Measurements from ENCODE around the gene UST.
"Not testable (repeated sequence)": the region's sequence is repeated elsewhere in the genome, so short reads cannot be mapped to it uniquely, and the experiment has no call there.

UST gene

GRCh38 chr6:148868314-148868713, 121.5 kb downstream of the UST start:
- DNase-seq (ENCODE audit: low read depth in 2 of 2) = no peak

DNA sequence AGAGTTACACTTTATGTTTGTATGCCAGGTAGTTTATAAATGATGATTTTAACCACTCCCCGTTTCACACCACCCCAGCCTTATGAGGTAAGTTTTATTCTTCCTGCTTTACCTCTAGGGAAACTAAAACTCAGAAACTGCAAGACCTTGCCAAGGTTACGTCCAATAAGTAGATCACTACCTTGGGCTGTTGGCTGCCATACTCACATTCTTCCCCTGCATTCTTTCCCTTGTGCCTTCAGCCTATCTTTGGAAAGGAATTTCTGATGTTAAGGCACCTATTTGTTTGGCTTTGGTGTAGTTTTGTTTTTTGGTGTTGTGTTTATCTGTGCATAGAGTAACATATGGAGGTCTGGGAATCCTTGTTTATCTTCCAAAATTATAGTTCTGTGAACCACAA, 122.1 kb downstream of the UST start:
- no peak for DNase-seq (ENCODE audit: low read depth in 2 of 2)

- DNase-seq (ENCODE audit: low read depth in 2 of 2) = no peak
These were observed 122.8 kb downstream of the UST start for GRCh38 chr6:148869585-148869984.

GRCh38 chr6:148873154-148873553, 126.3 kb downstream of the UST start:
- DNase-seq (ENCODE audit: low read depth in 2 of 2) = no peak

GRCh38 chr6:148873868-148874267, 127.0 kb downstream of the UST start:
- no peak for DNase-seq (ENCODE audit: low read depth in 2 of 2)

- no peak for DNase-seq (ENCODE audit: low read depth in 2 of 2)
These were observed 128.0 kb downstream of the UST start for GRCh38 chr6:148874698-148875293.

GRCh38 chr6:148878683-148879082, 131.9 kb downstream of the UST start:
- DNase-seq (ENCODE audit: low read depth in 2 of 2) = no peak

DNA sequence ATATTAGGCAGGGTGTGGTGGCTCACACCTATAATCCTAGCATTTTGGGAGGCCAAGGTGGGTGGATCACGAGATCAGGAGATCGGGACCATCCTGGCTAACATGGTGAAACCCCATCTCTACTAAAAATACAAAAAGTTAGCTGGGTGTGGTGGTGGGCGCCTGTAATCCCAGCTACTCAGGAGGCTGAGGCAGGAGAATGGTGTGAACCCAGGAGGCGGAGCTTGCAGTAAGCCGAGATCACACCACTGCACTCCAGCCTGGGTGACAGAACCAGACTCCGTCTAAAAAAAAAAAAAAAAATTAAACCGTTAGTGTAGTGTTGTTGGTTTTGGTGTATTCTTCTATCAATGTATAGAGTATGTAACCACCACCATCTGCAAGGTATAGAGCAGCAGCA, 133.9 kb downstream of the UST start:
- not testable (repeated sequence) for DNase-seq (ENCODE audit: low read depth in 2 of 2)

DNA sequence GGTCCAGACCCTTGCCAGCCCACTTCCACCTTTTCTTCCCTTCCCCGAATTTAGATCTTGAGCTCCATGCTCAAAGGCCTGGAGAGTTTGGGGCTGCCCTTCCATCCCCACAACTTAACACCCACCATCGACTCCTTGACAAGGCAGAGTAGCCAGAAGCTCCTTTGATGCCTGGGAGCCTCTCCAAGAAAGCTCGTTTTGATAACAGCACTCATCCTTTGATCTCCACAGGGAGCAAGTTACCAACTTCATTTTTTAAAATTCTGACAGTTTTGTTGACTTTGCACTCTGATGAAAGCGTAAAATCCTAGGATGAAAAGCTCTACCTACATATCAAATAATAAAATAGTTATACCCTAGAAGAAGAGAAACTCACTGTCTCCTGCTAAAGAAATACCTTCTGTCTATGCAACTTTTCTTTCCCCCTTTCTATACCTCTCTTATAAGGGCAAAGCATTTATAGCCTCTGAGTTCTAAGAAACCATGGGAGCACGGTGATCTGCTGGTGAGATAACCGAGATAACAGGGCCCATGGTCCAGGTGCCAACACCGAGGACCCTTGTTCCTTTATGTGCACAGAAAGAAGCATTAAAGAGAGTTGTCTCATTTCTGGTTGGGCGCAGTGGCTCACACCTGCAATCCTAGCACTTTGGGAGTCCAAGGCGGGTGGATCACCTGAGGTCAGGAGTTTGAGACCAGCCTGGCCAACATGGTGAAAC, 134.9 kb downstream of the UST start:
- DNase-seq (ENCODE audit: low read depth in 2 of 2) = no peak

DNA sequence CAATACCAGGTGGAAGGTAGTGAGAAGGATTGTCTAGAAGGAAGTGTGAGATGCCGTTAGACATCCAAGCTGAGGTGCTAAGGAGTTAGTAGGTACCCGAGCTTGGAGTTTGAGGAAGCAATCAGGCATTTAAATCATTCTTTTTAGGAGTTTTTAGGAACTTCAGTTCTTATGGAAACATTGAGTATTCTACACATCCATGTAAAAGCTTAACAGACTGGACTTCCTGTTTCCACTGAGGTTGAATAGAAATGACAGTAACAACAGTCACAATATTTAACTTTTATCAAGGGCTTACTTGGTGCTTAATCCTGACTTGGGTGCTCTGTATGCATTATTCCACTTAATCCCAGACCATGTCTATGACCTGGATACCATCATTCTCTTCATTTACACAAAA, 136.4 kb downstream of the UST start:
- no peak for DNase-seq (ENCODE audit: low read depth in 2 of 2)

GRCh38 chr6:148884461-148884860, 137.6 kb downstream of the UST start:
- no peak for DNase-seq (ENCODE audit: low read depth in 2 of 2)

- DNase-seq (ENCODE audit: low read depth in 2 of 2) = no peak
These were observed 138.5 kb downstream of the UST start for GRCh38 chr6:148885136-148885865.

DNA sequence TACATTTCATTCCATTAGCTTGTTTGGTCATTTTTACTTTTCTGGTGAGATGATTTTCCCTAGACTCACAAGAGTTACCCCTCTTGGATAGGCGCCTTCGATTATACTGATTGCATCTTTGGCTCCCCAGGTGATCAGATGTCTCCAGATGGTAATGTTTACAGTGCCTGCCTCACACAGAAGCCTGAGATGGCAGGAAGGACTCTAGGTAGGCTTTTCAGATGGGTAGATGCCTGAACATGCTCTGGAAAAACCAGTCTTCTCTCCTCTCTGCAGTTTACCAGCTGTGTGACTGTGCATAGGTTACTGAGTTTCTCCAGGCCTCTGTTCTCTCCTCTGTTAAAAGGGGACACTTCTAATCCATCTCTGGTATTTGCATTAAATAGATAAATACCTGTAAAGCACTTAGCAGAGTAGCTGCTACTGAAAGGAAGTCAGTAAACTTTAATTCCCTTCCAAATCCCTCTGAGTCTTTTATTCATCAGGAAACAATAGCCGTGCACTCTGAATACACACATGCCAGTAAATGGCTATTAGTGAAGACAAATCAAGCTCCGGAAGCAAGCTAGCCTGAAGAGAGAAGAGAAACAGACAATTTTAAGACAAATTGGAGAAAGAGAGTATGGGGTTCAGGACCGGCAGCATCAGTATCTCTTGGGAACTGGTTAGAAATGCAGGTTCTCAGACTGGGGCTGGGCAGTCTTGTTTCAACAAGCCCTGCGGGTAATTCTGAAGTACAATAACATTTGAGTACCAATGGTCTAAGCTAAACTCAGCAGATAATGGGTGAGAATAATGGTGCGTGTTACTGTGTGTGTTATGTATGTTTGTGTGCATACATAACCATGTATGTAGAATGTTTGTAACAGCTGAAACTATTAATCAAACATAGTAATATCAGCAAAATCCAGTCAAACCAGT, 139.4 kb downstream of the UST start:
- no peak for DNase-seq (ENCODE audit: low read depth in 2 of 2)

- DNase-seq (ENCODE audit: low read depth in 2 of 2) = no peak
These were observed 140.4 kb downstream of the UST start for GRCh38 chr6:148887181-148887580.

GRCh38 chr6:148888856-148889255, 142.0 kb downstream of the UST start:
- DNase-seq (ENCODE audit: low read depth in 2 of 2) = no peak

DNA sequence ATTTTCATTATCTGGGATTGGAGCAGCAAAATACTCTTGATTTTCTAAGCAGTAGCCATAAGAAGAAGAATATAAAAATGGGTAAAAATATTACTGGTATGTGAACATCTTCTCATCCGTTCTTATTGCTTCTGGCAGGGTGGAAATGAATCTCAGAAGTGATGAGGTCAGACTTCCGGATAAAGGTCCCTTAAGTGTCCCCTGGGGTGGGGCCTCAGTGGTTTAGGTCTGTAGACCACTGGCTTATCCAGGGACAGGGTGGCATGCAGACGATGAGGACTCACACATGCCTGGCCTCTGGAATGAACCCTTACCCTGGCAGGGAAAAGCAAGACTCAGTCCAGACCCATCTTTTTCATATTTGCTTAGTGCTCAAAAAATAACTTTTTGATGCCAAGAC, 143.3 kb downstream of the UST start:
- DNase-seq (ENCODE audit: low read depth in 2 of 2) = no peak

GRCh38 chr6:148890652-148891404, 144.0 kb downstream of the UST start:
- no peak for DNase-seq (ENCODE audit: low read depth in 2 of 2)

DNA sequence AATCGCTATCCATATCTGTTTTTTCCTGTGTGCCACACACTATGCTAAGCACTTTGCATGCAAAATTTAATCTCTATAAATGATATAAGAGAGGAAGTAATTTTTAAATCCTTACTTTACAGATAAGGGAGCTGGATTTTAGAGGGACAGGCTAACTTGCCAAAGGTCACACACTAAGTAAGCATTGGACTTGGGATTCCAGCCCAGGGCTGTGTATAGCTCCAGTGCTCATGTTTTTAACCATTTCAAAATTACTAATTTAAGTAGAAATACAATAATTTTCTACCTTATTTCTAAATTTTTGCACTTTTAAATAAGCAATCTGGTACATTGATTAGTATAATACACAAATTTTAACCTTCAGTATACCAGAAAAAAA, 144.6 kb downstream of the UST start:
- no peak for DNase-seq (ENCODE audit: low read depth in 2 of 2)

DNA sequence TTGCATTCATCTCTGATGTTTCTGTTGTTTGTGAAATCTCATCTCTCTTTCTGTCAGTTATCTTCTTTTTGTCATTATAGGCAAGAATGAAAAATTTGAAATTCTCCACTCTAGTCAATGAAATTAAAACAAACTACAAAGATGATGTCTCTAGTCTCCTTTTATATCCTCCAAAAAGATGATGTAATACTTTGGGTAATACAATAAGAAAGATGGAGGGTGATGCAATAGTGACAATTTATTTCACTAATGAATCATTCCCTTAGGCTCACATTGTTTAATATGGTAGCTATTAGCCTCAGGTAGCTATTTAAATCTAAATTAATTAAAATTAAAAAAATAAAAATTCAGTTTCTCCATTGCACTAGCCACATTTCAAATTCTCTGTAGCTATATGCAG, 145.4 kb downstream of the UST start:
- DNase-seq (ENCODE audit: low read depth in 2 of 2) = no peak

GRCh38 chr6:148893073-148893472, 146.2 kb downstream of the UST start:
- DNase-seq (ENCODE audit: low read depth in 2 of 2) = no peak

GRCh38 chr6:148893481-148893880, 146.7 kb downstream of the UST start:
- DNase-seq (ENCODE audit: low read depth in 2 of 2) = no peak
